ENCODE measurements around the gene PATJ. TPM values are rescaled to one million over a fixed set of nuclear protein-coding genes. Genes with fewer than 3 reads are reported as not detected.

Gene PATJ
- total RNA-seq, 1 experiment from 2014 or later = 57.9 TPM

DNA sequence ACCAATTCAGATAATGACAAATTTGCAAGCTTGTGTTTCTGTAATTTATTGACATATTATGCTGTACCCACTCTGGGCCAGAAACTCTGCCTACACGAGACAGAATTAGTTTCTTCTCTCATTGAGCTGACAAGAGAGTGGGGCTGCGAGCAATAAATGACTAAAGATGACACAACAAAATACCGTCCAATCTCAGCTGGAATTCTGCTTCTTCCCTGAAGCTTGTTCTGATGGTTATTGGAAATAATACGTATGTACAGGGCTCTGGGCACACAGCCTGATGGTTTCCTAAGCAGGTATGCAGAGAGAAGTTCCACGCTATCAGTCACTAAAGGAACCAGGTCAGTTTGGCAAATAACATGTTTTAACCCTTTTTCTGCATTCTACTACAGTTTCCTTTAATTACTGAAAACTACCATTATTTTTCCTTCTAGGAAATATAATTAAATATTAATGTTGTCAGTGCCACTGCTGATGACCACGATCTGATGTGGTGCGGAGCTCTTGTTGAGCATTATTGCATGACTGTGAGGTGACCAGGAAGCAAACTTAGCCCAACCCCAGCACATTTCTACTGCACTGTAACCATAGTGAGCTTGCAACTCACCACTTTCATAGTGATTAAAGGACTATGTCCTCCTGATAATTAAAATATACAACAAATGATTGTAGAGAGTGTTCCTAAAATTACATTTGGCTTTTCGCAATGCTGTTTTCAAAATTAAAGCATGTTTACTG is 231.0 kb downstream of the PATJ start:
- no peak overlapping the region for H3K27ac Mint-ChIP-seq
- no peaks in the 10 kb centered on the region for H3K27me3 Mint-ChIP-seq (ENCODE audit: low read depth)
- peaks cover 8% of the 10 kb centered on the region for H3K9me3 Mint-ChIP-seq
- no peak overlapping the region for H3K4me3 Mint-ChIP-seq
- DNase-seq (ENCODE audit: low spot score) (no peak), ATAC-seq (no peak)
- TF ChIP-seq ARID4B (CRISPR knock-in tag; IDR thresholded peaks at IDR 0.05; ENCODE audit: borderline replicate concordance) = no peak
- TF ChIP-seq OVOL2 (CRISPR knock-in tag; IDR thresholded peaks at IDR 0.05; ENCODE audit: borderline replicate concordance) = no peak
- TF ChIP-seq, protein P1, sequence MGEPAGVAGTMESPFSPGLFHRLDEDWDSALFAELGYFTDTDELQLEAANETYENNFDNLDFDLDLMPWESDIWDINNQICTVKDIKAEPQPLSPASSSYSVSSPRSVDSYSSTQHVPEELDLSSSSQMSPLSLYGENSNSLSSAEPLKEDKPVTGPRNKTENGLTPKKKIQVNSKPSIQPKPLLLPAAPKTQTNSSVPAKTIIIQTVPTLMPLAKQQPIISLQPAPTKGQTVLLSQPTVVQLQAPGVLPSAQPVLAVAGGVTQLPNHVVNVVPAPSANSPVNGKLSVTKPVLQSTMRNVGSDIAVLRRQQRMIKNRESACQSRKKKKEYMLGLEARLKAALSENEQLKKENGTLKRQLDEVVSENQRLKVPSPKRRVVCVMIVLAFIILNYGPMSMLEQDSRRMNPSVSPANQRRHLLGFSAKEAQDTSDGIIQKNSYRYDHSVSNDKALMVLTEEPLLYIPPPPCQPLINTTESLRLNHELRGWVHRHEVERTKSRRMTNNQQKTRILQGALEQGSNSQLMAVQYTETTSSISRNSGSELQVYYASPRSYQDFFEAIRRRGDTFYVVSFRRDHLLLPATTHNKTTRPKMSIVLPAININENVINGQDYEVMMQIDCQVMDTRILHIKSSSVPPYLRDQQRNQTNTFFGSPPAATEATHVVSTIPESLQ (CRISPR knock-in tag; IDR thresholded peaks at IDR 0.05) = no peak
- TF ChIP-seq SOX15 (CRISPR knock-in tag; IDR thresholded peaks at IDR 0.05) = no peak
- TF ChIP-seq ATF1 (CRISPR knock-in tag; IDR thresholded peaks at IDR 0.05) = no peak
- TF ChIP-seq, protein P2, sequence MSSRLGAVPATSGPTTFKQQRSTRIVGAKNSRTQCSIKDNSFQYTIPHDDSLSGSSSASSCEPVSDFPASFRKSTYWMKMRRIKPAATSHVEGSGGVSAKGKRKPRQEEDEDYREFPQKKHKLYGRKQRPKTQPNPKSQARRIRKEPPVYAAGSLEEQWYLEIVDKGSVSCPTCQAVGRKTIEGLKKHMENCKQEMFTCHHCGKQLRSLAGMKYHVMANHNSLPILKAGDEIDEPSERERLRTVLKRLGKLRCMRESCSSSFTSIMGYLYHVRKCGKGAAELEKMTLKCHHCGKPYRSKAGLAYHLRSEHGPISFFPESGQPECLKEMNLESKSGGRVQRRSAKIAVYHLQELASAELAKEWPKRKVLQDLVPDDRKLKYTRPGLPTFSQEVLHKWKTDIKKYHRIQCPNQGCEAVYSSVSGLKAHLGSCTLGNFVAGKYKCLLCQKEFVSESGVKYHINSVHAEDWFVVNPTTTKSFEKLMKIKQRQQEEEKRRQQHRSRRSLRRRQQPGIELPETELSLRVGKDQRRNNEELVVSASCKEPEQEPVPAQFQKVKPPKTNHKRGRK (CRISPR knock-in tag; IDR thresholded peaks at IDR 0.05; ENCODE audit: borderline replicate concordance) = no peak
- TF ChIP-seq ELF4 (CRISPR knock-in tag; IDR thresholded peaks at IDR 0.05; ENCODE audit: low read depth) = no peak
- no peak for TF ChIP-seq ZNF396 (CRISPR knock-in tag; IDR thresholded peaks at IDR 0.05; ENCODE audit: borderline replicate concordance)
- TF ChIP-seq, protein P3, sequence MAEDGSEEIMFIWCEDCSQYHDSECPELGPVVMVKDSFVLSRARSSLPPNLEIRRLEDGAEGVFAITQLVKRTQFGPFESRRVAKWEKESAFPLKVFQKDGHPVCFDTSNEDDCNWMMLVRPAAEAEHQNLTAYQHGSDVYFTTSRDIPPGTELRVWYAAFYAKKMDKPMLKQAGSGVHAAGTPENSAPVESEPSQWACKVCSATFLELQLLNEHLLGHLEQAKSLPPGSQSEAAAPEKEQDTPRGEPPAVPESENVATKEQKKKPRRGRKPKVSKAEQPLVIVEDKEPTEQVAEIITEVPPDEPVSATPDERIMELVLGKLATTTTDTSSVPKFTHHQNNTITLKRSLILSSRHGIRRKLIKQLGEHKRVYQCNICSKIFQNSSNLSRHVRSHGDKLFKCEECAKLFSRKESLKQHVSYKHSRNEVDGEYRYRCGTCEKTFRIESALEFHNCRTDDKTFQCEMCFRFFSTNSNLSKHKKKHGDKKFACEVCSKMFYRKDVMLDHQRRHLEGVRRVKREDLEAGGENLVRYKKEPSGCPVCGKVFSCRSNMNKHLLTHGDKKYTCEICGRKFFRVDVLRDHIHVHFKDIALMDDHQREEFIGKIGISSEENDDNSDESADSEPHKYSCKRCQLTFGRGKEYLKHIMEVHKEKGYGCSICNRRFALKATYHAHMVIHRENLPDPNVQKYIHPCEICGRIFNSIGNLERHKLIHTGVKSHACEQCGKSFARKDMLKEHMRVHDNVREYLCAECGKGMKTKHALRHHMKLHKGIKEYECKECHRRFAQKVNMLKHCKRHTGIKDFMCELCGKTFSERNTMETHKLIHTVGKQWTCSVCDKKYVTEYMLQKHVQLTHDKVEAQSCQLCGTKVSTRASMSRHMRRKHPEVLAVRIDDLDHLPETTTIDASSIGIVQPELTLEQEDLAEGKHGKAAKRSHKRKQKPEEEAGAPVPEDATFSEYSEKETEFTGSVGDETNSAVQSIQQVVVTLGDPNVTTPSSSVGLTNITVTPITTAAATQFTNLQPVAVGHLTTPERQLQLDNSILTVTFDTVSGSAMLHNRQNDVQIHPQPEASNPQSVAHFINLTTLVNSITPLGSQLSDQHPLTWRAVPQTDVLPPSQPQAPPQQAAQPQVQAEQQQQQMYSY (CRISPR knock-in tag; IDR thresholded peaks at IDR 0.05) = no peak
- TF ChIP-seq CREM (CRISPR knock-in tag; IDR thresholded peaks at IDR 0.05) = no peak
- peaks cover 8% of the 10 kb centered on the region for H3K36me3 Mint-ChIP-seq
- POLR2A ChIA-PET = no interaction called here
- CTCF ChIA-PET = interaction anchor here (0.6 to 1.1 kb wide), 2 partner anchors 21 to 109 kb away, joined by 3 to 4 read pairs; no protein-coding TSS in a partner anchor
- peaks cover 7% of the 10 kb centered on the region for H3K4me1 Mint-ChIP-seq

- H3K9me3 Mint-ChIP-seq = no peaks in the 10 kb centered on the region
- DNase-seq (ENCODE audit: low spot score) (no peak), ATAC-seq (no peak)
- no peak for TF ChIP-seq ZNF121 (CRISPR knock-in tag; IDR thresholded peaks at IDR 0.05)
- TF ChIP-seq, protein P4, sequence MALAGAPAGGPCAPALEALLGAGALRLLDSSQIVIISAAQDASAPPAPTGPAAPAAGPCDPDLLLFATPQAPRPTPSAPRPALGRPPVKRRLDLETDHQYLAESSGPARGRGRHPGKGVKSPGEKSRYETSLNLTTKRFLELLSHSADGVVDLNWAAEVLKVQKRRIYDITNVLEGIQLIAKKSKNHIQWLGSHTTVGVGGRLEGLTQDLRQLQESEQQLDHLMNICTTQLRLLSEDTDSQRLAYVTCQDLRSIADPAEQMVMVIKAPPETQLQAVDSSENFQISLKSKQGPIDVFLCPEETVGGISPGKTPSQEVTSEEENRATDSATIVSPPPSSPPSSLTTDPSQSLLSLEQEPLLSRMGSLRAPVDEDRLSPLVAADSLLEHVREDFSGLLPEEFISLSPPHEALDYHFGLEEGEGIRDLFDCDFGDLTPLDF (CRISPR knock-in tag; IDR thresholded peaks at IDR 0.05) = no peak
- no peak for TF ChIP-seq E2F5 (CRISPR knock-in tag; IDR thresholded peaks at IDR 0.05)
- TF ChIP-seq IRF2 (CRISPR knock-in tag; IDR thresholded peaks at IDR 0.05; ENCODE audit: borderline replicate concordance, low read depth) = no peak
- H3K36me3 Mint-ChIP-seq = no peaks in the 10 kb centered on the region
- ChIA-PET CTCF (interaction anchor here (0.8 kb wide), 1 partner anchor 200 kb away, joined by 3 read pairs; no protein-coding TSS in a partner anchor), POLR2A (interaction anchor here (0.6 kb wide), 1 partner anchor 14 kb away, joined by 3 read pairs; no protein-coding TSS in a partner anchor)
- H3K27me3 Mint-ChIP-seq (ENCODE audit: low read depth) = no peaks in the 10 kb centered on the region
- H3K27ac Mint-ChIP-seq = peak overlapping the region; percentile 43
- H3K4me3 Mint-ChIP-seq = no peak overlapping the region
- H3K4me1 Mint-ChIP-seq = peaks cover 20% of the 10 kb centered on the region
Observed at GRCh38 chr1:61975638-61976037, 233.4 kb downstream of the PATJ start.

Measured in WTC11 (cell line).